ENCODE results near the gene NKD1.

The NKD1 gene

DNA sequence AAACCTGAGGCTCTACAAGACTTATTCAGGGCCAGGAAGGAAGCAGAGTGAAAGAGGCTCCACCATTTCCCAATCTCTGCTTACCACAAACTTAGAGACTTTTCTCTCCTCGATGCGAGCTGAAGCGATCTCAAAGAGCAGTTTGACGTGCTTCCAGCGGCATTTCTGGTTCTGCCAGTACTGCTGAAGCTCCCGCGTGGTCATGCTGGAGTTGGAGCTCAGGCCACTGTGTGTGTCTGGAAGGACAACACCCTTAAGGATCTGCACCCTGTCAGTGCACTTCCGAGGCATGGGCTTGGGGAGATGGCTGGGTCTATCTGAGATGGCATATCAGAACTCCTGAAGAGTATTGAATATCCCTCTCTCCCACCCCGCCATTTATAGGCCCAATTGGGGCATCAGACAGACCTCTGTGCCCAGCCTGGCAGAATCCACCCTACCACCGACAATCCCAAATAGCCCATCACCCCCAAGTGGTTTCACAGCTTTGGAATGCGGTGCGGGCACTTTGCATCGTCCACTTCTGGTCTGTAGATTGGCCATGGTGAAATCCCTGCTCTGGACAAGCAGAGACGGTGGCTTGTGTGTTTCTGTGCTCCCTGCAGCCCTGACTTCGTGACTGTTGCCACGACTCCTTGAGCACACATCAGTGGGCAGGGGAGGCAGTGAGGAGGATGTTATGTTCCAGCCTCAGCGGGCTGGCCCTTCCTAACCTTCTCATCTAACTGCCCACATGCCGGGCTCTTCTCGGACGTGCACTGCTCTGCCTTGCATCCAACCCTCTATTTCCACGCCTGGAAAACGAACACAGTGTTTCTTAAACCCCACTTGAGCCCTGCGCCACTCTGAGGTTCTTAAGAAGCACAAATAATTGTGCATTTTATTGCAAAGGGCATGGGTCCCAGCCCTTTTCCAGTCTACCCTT lies 127.8 kb downstream of the NKD1 start:
- no peak overlapping the region for H3K9ac ChIP-seq (ENCODE audit: low read depth, low read length)
- H3K36me3 ChIP-seq (ENCODE audit: insufficient read depth, low read depth, low read length): no peaks in the 10 kb centered on the region
- no peaks in the 10 kb centered on the region for H3K4me1 ChIP-seq (ENCODE audit: insufficient read depth, low read length)
- H3K27ac ChIP-seq (ENCODE audit: low read length): no peak overlapping the region
- no peak overlapping the region for H3K4me3 ChIP-seq (ENCODE audit: low read length)
- H3K9me3 ChIP-seq (ENCODE audit: insufficient read depth, low read depth, low read length): peaks cover 20% of the 10 kb centered on the region
- H3K27me3 ChIP-seq (ENCODE audit: insufficient read depth, low read length): no peaks in the 10 kb centered on the region

DNA sequence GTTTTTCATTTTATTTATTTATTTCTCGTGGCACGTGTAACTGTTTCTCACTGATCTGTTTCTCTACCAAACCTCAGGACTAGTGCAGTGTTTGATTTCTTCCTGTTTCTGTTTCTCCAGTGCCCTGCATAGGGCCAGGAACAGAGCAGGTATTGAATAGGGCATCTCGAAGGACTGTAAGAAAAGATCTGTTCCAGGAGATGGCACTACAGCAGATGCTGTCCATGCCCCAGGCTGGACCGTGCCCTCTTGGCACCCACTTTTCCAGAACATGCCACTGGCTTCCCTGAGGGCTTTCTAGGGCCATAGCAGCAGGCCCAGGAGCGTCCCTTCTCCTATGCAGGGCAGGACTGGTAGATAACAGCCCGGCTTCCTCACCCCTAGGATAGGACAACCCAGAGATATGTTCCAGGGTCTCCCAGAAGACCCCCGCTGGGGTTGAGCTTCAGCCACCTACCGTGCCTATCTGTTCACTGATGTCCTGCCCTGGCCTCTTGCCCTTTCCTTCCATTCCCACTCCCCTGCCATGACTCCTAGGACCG lies 128.6 kb downstream of the NKD1 start:
- Histone ChIP-seq H3K27me3 (ENCODE audit: insufficient read depth, low read length) (no peaks in the 10 kb centered on the region), H3K4me3 (ENCODE audit: low read length) (no peak overlapping the region), H3K4me1 (ENCODE audit: insufficient read depth, low read length) (no peaks in the 10 kb centered on the region)

DNA sequence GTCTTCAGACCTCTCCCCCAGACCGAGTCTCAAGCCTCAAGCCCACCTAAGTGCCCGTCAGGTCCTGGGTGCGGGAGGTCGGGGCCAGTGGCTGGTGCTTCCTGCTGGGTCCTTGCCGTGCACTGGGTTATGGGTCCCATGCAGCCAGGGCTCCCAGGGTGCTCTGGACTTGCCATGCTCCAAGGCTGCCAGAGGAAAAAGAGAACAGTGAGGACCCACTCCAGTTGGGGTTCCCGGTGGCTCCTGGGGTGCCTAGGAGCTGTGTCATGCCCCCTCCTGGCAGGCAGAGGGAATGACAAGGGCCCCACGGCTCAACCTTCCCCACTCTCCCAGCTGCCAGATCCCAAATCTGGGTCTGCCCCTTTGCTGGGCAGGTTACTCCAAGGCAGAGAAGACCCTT lies 129.2 kb downstream of the NKD1 start:
- Histone ChIP-seq H3K4me1 (ENCODE audit: insufficient read depth, low read length) (no peaks in the 10 kb centered on the region), H3K9me3 (ENCODE audit: insufficient read depth, low read depth, low read length) (peaks cover 6% of the 10 kb centered on the region), H3K9ac (ENCODE audit: low read depth, low read length) (no peak overlapping the region), H3K27me3 (ENCODE audit: insufficient read depth, low read length) (no peaks in the 10 kb centered on the region), H3K4me3 (ENCODE audit: low read length) (no peak overlapping the region), H3K27ac (ENCODE audit: low read length) (no peak overlapping the region), H3K36me3 (ENCODE audit: insufficient read depth, low read depth, low read length) (no peaks in the 10 kb centered on the region)

More for the DNA sequence above, 128.6 kb downstream of the NKD1 start:
- Histone ChIP-seq H3K9ac (ENCODE audit: low read depth, low read length) (no peak overlapping the region), H3K36me3 (ENCODE audit: insufficient read depth, low read depth, low read length) (no peaks in the 10 kb centered on the region), H3K9me3 (ENCODE audit: insufficient read depth, low read depth, low read length) (peaks cover 12% of the 10 kb centered on the region), H3K27ac (ENCODE audit: low read length) (no peak overlapping the region)

DNA sequence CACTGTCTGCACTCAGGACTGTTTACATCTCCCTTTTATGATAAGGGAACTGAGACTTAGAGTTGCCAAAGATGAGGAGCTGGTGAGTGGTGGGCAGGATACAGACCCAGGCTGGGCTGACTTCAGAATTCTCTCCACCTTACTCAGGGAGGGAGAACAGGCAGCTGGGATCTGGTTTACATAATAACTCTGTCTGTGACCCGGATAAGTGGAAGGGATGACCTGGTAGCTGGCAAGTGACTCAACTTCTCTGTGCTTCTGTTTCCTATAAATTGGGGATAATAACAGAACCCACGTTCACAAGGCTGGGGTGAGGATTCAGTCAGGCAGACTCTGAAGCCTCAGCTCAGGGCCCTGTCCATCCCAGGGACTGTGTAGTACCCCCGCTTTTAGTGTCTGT lies 130.3 kb downstream of the NKD1 start:
- H3K4me3 ChIP-seq (ENCODE audit: low read length): no peak overlapping the region
- no peaks in the 10 kb centered on the region for H3K27me3 ChIP-seq (ENCODE audit: insufficient read depth, low read length)
- H3K9me3 ChIP-seq (ENCODE audit: insufficient read depth, low read depth, low read length): no peaks in the 10 kb centered on the region
- no peaks in the 10 kb centered on the region for H3K4me1 ChIP-seq (ENCODE audit: insufficient read depth, low read length)
- no peak overlapping the region for H3K27ac ChIP-seq (ENCODE audit: low read length)
- H3K9ac ChIP-seq (ENCODE audit: low read depth, low read length): no peak overlapping the region
- H3K36me3 ChIP-seq (ENCODE audit: insufficient read depth, low read depth, low read length): no peaks in the 10 kb centered on the region

DNA sequence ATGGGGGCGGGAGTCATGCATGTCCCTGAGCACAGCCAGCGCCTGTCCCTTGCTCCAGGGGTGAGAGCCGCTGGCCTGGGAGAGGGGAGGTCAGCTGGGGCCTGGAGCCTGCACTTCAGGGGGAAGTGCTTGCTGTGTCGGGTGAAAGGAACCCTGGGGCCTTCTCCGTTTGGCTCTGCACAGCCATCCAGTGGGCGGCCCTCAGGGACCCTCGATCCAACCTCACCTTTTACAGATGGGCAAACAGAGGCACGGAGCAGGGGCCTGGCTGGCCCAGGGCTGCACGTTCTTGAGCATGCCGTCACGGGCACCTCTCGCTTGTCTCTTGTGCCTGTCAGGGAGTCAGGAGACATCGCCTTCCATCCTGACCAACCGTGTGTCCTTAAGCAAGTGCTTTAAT lies 131.1 kb downstream of the NKD1 start:
- Histone ChIP-seq H3K4me3 (ENCODE audit: low read length) (no peak overlapping the region), H3K4me1 (ENCODE audit: insufficient read depth, low read length) (no peaks in the 10 kb centered on the region), H3K9ac (ENCODE audit: low read depth, low read length) (no peak overlapping the region)

DNA sequence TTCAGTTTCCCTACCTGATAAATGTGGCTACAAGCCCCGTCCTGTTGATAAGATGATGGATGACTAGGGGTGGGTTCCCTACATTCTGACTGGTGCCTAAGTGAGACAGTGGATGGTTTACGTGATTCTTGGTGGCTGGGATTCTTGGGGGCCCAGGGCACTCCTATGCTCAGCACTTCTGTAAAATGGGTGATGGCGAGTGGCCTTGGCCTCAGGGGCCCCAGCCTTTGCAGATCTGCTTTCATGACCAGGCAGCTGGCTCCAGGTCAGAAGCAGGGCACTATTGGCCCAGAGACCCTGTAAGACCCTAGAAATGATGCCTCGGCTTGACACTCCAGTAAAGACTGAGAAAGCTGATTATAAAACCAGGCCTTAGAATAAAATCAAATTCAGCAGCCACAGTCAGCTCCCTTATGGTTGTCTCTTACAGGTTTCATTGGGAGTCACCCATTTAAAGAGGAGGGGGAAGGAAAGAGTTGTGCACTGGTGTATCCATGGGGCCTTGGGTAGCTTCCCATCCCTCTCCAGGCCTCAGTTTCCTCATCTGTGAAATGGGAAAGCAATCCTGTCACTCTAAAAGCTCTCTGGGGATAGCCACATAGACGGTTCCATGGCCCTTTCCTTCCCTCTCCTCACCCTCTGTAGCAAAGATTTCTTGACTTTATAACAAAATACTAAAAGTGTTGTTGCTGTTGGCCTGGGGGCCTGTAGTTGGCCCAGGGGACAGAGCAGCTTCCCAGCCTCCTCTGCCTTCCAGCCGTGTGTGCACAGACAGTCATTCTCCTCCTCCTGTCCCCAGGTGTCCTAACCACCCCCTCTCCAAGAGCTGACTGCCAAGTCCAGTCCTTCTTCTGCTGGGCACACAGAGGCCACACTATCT lies 131.7 kb downstream of the NKD1 start:
- H3K4me1 ChIP-seq (ENCODE audit: insufficient read depth, low read length): no peaks in the 10 kb centered on the region
- no peaks in the 10 kb centered on the region for H3K36me3 ChIP-seq (ENCODE audit: insufficient read depth, low read depth, low read length)
- no peak overlapping the region for H3K27ac ChIP-seq (ENCODE audit: low read length)
- no peaks in the 10 kb centered on the region for H3K27me3 ChIP-seq (ENCODE audit: insufficient read depth, low read length)
- H3K9me3 ChIP-seq (ENCODE audit: insufficient read depth, low read depth, low read length): no peaks in the 10 kb centered on the region
- H3K9ac ChIP-seq (ENCODE audit: low read depth, low read length): no peak overlapping the region
- no peak overlapping the region for H3K4me3 ChIP-seq (ENCODE audit: low read length)

More for the DNA sequence above, 131.1 kb downstream of the NKD1 start:
- Histone ChIP-seq H3K27me3 (ENCODE audit: insufficient read depth, low read length) (no peaks in the 10 kb centered on the region), H3K9me3 (ENCODE audit: insufficient read depth, low read depth, low read length) (no peaks in the 10 kb centered on the region), H3K36me3 (ENCODE audit: insufficient read depth, low read depth, low read length) (no peaks in the 10 kb centered on the region), H3K27ac (ENCODE audit: low read length) (no peak overlapping the region)

DNA sequence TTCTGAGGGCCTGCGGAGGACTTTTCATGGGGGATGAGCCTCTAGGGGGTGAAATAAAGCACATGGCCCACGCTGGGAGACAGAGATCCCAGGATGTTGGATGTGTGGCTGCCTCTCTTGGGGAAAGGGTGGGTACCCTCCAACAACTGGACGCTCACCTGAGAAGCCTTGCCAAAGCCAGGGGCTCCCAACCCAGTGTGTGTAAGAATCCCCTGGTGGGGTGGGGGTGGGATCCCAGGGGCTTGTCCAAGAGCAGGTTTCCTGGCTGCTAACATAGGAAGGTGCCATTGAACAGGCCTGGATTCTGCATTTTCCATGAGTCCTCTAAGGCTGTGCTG lies 132.3 kb downstream of the NKD1 start:
- H3K9ac ChIP-seq (ENCODE audit: low read depth, low read length): no peak overlapping the region
- H3K36me3 ChIP-seq (ENCODE audit: insufficient read depth, low read depth, low read length): no peaks in the 10 kb centered on the region
- H3K4me3 ChIP-seq (ENCODE audit: low read length): no peak overlapping the region
- no peaks in the 10 kb centered on the region for H3K27me3 ChIP-seq (ENCODE audit: insufficient read depth, low read length)
- H3K4me1 ChIP-seq (ENCODE audit: insufficient read depth, low read length): no peaks in the 10 kb centered on the region
- no peaks in the 10 kb centered on the region for H3K9me3 ChIP-seq (ENCODE audit: insufficient read depth, low read depth, low read length)
- no peak overlapping the region for H3K27ac ChIP-seq (ENCODE audit: low read length)

DNA sequence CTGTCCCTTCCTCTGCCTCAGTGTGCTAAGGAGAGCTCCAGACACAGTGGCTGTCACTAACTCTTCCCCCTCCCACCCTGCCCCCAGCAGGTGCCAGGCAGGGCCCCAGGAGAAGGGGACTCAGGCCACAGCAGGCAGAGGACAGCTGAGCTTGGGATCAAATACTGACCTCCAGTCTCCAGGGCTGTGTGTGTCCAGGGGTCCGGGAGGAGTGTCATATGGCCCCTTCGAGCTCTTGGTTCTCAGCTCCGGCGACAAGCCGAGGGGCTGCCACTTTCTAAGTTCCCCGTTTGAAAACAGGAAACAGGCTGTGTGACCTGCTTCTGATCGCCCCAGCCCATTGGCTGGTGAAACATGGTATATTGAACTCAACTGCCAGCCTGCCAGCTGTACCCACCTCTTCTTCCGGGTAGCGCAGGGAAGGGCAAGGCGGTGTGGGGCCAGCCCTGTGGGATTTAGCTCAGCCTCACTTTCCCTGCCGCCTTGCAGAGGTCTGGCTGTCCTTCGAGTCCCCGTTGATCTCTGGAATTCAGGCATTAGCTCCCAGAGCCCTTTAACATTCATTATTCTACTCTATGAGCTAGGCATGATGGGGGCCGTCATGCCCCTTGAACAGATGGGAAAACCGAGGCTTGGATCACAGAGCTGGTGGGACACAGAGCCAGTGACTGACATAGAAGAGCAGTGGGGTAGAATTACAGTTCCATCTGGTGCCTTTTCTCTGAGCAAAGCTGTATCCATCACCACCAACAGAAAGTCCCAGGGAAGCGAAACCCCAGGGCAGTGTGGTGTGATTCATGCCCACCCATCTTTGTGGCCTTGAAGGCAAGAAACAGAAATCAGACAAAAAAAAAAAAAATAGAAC lies 133.1 kb downstream of the NKD1 start, which contains the start of gene SNX20:
TSS of gene SNX20 (minus strand) at position 292 of the 865 bp plus-strand sequence. CDS start 3,786 bp downstream, outside the sequence.
- no peaks in the 10 kb centered on the region for H3K9me3 ChIP-seq (ENCODE audit: insufficient read depth, low read depth, low read length)
- no peaks in the 10 kb centered on the region for H3K36me3 ChIP-seq (ENCODE audit: insufficient read depth, low read depth, low read length)
- H3K4me3 ChIP-seq (ENCODE audit: low read length): no peak within 1 kb of the TSS
- no peaks in the 10 kb centered on the region for H3K27me3 ChIP-seq (ENCODE audit: insufficient read depth, low read length)
- no peaks in the 10 kb centered on the region for H3K4me1 ChIP-seq (ENCODE audit: insufficient read depth, low read length)
- H3K27ac ChIP-seq (ENCODE audit: low read length): no peak within 1 kb of the TSS
- H3K9ac ChIP-seq (ENCODE audit: low read depth, low read length): no peak within 1 kb of the TSS

DNA sequence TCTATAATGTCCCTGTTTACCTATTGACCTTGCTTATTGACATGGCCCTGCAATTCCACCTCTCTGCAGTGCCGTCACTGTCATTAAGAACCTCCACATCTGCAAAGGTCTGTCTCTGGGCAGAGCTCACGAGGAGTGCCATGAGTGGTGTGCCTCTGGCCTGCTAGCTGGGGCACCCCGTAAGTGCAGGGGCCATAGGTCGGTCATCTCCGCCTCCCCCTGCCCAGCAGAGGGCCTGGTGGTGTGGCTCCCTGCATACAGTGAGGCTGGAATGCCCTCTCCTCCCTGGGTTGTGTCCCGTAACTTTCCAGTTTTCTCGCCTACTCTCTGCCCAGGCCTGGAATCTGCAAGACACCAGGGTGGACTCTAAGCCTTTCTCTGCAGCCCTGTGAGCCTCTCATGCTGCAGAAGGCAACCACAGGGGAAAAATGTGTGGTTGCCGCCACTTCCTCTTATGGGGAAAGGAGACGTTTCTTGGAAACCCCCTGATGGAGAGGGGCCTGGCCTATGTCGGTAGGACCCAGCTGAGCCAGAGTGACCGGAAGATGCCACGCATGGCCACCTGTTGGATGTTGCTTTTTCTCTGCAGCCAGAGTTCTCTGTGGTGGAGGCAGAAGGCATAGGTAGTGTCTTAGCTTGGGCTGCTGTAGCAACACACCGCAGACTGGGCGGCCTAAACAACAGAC lies 135.6 kb downstream of the NKD1 start:
- H3K4me1 ChIP-seq (ENCODE audit: insufficient read depth, low read length): no peaks in the 10 kb centered on the region
- no peak overlapping the region for H3K9ac ChIP-seq (ENCODE audit: low read depth, low read length)
- H3K4me3 ChIP-seq (ENCODE audit: low read length): no peak overlapping the region
- no peaks in the 10 kb centered on the region for H3K27me3 ChIP-seq (ENCODE audit: insufficient read depth, low read length)
- no peak overlapping the region for H3K27ac ChIP-seq (ENCODE audit: low read length)
- H3K36me3 ChIP-seq (ENCODE audit: insufficient read depth, low read depth, low read length): no peaks in the 10 kb centered on the region
- H3K9me3 ChIP-seq (ENCODE audit: insufficient read depth, low read depth, low read length): no peaks in the 10 kb centered on the region

DNA sequence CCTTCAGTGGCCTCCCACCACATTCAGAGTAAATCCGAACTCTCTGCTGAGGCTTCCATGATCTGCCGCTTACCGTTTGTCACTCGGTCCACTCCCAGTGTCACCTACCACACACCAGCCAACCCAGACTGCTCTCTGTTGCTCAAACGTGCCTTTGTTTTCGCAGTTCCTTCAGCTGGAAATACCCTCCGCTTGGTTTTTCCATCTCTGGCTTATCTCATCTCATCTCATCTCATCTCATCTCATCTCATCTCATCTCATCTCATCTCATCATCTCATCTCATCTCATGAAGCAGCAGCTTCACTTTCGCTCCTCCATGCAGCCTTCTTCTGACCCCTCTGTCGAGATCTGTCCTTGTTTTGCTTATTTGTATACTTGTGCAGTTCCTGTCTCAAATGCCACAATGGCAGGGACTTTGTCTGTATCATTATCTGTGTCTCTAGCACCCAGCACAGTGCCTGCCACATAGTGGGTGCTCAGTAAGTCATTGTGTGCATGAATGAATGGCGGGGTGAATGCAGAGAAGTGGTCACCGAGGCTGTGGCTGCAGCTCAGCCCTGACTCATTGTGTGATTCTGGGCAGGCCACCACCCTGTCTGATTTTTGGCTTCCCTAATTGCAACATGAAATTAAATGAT lies 136.7 kb downstream of the NKD1 start:
- no peaks in the 10 kb centered on the region for H3K9me3 ChIP-seq (ENCODE audit: insufficient read depth, low read depth, low read length)
- no peaks in the 10 kb centered on the region for H3K4me1 ChIP-seq (ENCODE audit: insufficient read depth, low read length)
- no peak overlapping the region for H3K4me3 ChIP-seq (ENCODE audit: low read length)
- no peaks in the 10 kb centered on the region for H3K36me3 ChIP-seq (ENCODE audit: insufficient read depth, low read depth, low read length)
- no peak overlapping the region for H3K27ac ChIP-seq (ENCODE audit: low read length)
- H3K9ac ChIP-seq (ENCODE audit: low read depth, low read length): no peak overlapping the region
- no peaks in the 10 kb centered on the region for H3K27me3 ChIP-seq (ENCODE audit: insufficient read depth, low read length)

Data from iPS-20b (cell line).